ENCODE data around the gene EPGN.
"Not testable (repeated sequence)": the region's sequence is repeated elsewhere in the genome, so short reads cannot be mapped to it uniquely, and the experiment has no call there.

The EPGN gene

DNA sequence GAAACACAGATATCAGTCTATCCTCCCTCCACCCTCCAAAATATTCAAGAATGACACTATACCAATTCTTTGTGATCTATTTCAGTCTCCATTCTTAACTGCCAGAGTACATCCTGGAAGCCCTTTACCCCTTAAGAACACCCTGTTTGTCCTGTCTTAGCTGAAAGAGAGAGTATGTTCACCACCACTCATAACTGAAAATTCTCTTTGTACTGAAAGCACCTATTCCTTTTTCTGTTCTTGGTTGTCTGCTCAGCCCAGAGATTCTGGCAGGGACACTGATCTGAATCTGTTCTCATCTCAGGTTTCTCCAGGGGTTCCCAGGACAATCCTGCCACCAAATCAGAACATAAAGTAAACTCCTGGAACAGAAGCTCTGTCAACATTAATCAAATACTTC lies 31.2 kb downstream of the EPGN start:
- DNase-seq (ENCODE audit: low read depth) = no peak

DNA sequence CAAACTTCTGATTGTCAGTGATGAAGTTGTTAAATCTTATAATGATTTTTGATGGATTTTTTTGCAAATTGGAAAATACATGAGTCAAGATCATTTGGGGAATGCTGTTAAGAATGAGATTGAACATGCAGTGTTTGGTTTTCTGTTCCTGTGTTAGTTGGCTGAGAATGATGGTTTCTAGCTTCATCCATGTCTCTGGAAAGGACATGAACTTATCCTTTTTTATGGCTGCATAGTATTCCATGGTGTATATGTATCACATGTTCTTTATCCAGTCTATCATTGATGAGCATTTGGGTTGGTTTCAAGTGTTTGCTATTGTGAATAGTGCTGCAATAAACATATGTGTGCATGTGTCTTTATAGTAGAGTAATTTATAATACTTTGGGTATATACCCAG lies 32.2 kb downstream of the EPGN start:
- DNase-seq (ENCODE audit: low read depth) = not testable (repeated sequence)

DNA sequence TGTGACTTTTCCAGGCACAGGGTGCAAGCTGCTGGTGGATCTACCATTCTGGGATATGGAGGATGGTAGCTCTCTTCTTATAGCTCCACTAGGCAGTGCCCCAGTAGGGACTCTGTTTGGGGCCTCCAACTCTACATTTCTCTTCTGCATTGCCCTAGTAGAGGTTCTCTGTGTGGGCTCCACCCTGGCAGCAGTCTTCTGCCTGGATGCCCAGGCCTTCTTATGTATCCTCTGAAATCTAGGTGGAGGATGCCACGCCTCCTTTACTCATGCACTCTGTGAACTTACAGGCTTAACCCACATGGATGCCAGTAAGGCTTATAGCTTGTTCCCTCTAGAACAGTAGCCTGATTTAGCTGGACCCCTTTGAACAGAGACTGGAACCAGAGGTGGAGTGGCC lies 35.8 kb downstream of the EPGN start:
- DNase-seq (ENCODE audit: low read depth) = no peak

DNA sequence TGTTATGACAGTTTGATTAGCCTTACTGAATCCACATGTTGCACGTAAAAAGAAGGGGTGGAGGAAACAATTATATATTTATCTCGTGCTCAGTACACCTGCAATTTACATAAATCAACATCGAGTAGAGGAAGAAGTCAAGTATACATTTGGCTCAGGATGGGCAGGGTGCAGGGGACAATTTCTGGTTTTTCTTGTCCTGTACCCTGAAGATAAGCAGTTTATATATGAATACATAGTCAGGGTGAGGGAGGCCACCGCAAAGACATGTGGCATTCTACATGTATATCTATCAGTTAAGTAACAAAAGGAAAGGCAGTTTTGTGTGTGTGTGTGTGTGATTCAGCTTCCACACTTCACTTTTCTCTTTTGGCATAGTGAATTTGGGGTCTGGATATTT lies 45.6 kb downstream of the EPGN start:
- DNase-seq (ENCODE audit: low read depth) = no peak

DNA sequence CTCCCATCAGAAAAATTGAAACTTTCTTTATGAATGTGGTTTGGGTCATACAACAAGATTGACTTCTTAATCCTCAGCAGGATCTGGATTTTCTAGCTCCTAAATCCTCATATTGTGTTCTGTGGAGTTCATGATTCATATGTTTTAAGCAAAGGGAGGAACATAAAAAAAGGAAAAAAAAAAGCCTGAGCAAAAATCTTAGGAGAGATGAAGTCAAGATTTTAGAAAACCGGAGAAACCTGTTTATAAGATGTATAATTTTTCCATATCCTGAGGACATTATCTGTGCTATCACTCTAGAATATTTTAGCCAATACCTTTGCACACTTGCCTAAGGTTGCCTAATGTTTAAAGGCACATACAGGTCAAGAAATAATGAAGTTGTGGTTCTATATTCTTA lies 49.7 kb downstream of the EPGN start:
- DNase-seq (ENCODE audit: low read depth) = no peak

DNA sequence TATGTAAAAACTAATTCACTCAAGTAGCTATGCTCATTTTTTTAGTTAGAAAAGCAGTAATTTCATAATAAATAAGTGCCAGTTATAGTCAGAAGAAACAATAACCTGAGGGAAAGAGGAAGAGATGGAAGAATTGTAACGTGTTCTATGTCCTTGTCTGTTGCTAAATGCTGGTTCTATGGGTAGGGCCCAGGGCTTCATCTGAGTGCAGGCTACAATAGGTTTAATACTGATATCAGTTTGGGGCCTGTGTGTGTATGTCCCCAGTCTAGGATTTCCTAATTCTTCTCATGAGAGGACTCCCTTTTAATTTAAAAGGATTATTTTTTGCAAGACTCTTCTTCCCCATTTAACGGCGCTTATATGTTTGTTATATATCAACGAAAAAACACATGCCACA lies 53.4 kb downstream of the EPGN start:
- DNase-seq (ENCODE audit: low read depth) = no peak

DNA sequence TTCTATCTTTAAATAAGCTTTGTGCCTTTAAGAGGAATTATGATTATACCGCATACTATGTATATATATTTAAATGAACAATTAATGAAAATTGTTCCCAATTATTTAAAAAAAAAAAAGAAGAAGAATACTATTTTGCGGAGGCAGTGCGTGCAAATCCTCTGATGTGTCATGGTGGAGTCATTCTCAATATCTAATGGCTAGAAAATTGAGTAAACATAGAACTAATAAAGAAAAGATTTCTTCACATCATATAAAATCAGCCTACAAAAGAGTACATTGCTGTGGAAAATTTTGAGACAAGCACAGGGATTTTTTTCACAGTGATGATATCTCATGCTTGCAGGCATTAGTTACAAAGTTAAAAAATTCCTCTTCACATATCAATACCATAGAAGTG lies 54.1 kb downstream of the EPGN start:
- DNase-seq (ENCODE audit: low read depth) = no peak

DNA sequence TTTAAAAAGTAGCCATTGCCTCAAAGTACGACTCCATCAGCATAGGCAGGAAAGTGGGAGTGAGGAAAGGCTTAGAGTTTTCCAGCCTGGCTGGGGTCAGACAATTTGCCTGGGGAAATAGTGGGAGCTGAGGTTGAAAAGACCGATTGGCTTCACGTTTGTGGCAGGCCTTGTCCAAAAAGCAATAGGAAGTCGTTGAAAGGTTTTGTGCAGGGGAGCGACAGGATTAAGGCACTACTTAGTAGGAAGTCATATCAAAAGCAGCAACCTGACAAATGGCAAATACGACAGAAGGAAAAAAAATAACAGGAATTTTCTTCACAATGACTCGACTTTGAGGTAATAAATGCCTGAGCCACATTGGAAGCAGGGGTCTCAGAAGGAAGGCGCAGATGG lies 56.0 kb downstream of the EPGN start:
- DNase-seq (ENCODE audit: low read depth) = no peak

DNA sequence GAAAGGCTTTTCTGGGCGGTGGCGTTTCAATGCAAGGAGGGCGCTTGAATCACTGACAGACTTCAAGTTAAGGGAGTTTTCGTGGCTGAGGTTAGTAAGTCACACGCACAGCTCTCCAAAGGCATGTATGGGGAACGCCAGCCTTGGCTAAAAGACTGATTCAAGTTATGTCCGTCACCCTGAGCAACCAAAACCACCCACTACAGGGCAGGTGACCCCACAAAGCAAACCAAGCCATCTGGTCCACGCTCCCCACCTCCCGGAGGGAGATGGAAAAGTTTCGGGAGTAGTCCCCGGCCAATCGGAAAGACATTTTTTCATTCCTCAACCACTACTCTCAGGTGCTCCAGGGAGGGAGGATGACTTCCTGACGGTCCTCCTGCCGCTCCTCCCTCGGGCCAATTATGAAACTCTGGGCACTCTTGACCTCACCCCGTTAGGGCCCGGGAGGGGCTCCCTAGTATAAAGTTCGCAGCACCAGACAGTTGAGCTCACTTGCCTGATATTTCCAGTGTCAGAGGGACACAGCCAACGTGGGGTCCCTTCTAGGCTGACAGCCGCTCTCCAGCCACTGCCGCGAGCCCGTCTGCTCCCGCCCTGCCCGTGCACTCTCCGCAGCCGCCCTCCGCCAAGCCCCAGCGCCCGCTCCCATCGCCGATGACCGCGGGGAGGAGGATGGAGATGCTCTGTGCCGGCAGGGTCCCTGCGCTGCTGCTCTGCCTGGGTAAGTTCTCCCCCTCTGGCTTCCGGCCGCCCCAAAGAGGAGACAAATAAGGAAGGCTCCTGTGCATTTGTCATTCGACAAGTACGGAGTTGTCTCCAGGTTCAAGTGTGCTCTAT lies 56.6 kb downstream of the EPGN start, which contains the start of gene EREG:
EREG (plus strand) TSS at position 494 of the 840 bp plus-strand sequence; CDS start at position 658, 164 bp downstream.
- peak; percentile 58 for DNase-seq (ENCODE audit: low read depth)

DNA sequence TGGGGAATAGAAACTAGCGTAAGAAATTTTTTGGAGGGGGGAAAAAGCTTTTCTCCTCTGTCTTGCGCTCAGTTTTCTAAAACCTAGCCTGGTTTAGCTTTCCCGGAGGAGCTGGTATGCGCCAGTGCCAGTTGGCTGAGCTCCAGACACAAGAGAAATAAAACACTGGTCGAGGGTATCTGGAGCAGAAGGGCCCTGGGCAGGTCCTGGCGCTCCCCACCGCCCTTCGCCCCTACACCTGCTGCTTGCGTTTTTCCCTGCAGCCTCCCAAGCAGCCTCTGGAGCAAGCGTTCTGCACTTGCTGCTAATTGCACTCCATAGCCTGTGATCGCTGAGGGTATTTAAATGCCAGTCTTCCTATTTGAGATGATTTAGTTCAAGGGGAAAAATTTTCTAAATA lies 57.5 kb downstream of the EPGN start:
- DNase-seq (ENCODE audit: low read depth) = no peak
